A673 (cell line): ENCODE results near the gene BTF3. TPM values are rescaled to one million over a fixed set of nuclear protein-coding genes. Genes with fewer than 3 reads are reported as not detected.
"Not testable (repeated sequence)": the region's sequence is repeated elsewhere in the genome, so short reads cannot be mapped to it uniquely, and the experiment has no call there.

Experiments used
- BruUV-seq: library from RNA; stranded (reverse); fragments of 400-500 nt; replicated peaks from 2 replicates; lab custom pipeline; 2021; lab: Mats Ljungman, UMichigan
- CTCF ChIA-PET: fragments of 300-600 bp; sonication (Branson Sonifier 250); formaldehyde crosslinking; loops from one replicate; lab custom pipeline; 2022; ENCODE audit warnings: antibody characterized with exemption; lab: Charles Lee
- POLR2A ChIA-PET: fragments of 300-600 bp; sonication (Branson Sonifier 250); formaldehyde crosslinking; loops from one replicate; lab custom pipeline; 2022; ENCODE audit warnings: antibody characterized with exemption; ENCODE audit not compliant: low non-redundant PET; lab: Charles Lee
- DNase-seq: peaks from one replicate; pipeline ENCODE4 v3.0.0-alpha.2; 2015; ENCODE audit warnings: low spot score
- H3K27ac ChIP-seq: fragments of 200-600 bp; sonication (generic); 2 replicates; pipeline ENCODE4 v1.5.1; 2016; ENCODE audit warnings: mixed run types, low read depth, mild to moderate bottlenecking, mixed read lengths, antibody characterized with exemption, low read length; ENCODE audit not compliant: poor library complexity, severe bottlenecking
- H3K27me3 ChIP-seq: fragments of 200-600 bp; sonication (generic); replicated peaks from 2 replicates; pipeline ENCODE4 v1.6.1; 2017; ENCODE audit warnings: mixed run types, low read depth, mild to moderate bottlenecking, mixed read lengths, antibody characterized with exemption, low read length; ENCODE audit not compliant: insufficient read depth, poor library complexity
- H3K36me3 ChIP-seq: fragments of 200-600 bp; sonication (generic); 2 replicates; pipeline ENCODE4 v1.6.1; 2016; ENCODE audit warnings: mixed run types, mild to moderate bottlenecking, mixed read lengths, antibody characterized with exemption, low read length; ENCODE audit not compliant: insufficient read depth, poor library complexity, severe bottlenecking
- H3K4me1 ChIP-seq: fragments of 200-600 bp; sonication (generic); 2 replicates; pipeline ENCODE4 v1.6.1; 2017; ENCODE audit warnings: mixed run types, mild to moderate bottlenecking, mixed read lengths, antibody characterized with exemption, low read length; ENCODE audit not compliant: insufficient read depth, poor library complexity, severe bottlenecking
- H3K4me3 ChIP-seq: fragments of 200-600 bp; sonication (generic); 2 replicates; pipeline ENCODE4 v1.5.1; 2016; ENCODE audit warnings: low read depth, mixed run types, mild to moderate bottlenecking, mixed read lengths, low read length; ENCODE audit not compliant: poor library complexity, severe bottlenecking
- H3K9me3 ChIP-seq: fragments of 200-600 bp; sonication (generic); 2 replicates; pipeline ENCODE4 v1.6.1; 2016; ENCODE audit warnings: mixed run types, low read depth, mild to moderate bottlenecking, mixed read lengths, antibody characterized with exemption, low read length; ENCODE audit not compliant: poor library complexity, severe bottlenecking
- CTCF ChIP-seq: fragments of 300-800, 200-600 bp; sonication (generic); conservative IDR thresholded peaks from 2 replicates; pipeline ENCODE4 v1.5.1; 2017; ENCODE audit warnings: low read depth, mild to moderate bottlenecking, antibody characterized with exemption, low read length, moderate library complexity, mixed read lengths
- EZH2 ChIP-seq: fragments of 200-600 bp; sonication (generic); IDR thresholded peaks from 2 replicates; pipeline ENCODE4 v1.6.1; 2017; ENCODE audit warnings: borderline replicate concordance, low read depth, mild to moderate bottlenecking, mixed read lengths, antibody characterized with exemption, low read length; ENCODE audit not compliant: poor library complexity, severe bottlenecking
- intact Hi-C: fragments of 100-400 bp; cut with micrococcal nuclease; formaldehyde crosslinking; loops from one replicate; pipeline ENCODE4 v1.10.0; 2022; ENCODE audit not compliant: unreplicated experiment
- total RNA-seq: library from RNA; stranded (reverse); gene quantifications from 2 replicates; pipeline ENCODE4 v1.2.3, GENCODE V29; 2021

The BTF3 gene
- total RNA-seq, 1 experiment from 2014 or later, result 729 TPM

GRCh38 chr5:73452215-73452614, 46.0 kb upstream of the BTF3 start:
- peaks cover 11% of the 10 kb centered on the region for H3K4me1 ChIP-seq
- no peaks in the 10 kb centered on the region for H3K9me3 ChIP-seq
- no peaks in the 10 kb centered on the region for H3K36me3 ChIP-seq
- no TSS peak for BruUV-seq
- H3K27ac ChIP-seq, result no peak overlapping the region
- H3K27me3 ChIP-seq, result peaks cover 51% of the 10 kb centered on the region
- no peak for TF ChIP-seq EZH2
- TF ChIP-seq CTCF, result no peak
- no peak for DNase-seq
- no peak overlapping the region for H3K4me3 ChIP-seq
- ChIA-PET CTCF (no interaction called here), POLR2A (no interaction called here)
- intact Hi-C loops, result loop anchor here (2.0 to 5.0 kb wide), 3 partner anchors 235 to 530 kb away; no protein-coding TSS in a partner anchor

DNA sequence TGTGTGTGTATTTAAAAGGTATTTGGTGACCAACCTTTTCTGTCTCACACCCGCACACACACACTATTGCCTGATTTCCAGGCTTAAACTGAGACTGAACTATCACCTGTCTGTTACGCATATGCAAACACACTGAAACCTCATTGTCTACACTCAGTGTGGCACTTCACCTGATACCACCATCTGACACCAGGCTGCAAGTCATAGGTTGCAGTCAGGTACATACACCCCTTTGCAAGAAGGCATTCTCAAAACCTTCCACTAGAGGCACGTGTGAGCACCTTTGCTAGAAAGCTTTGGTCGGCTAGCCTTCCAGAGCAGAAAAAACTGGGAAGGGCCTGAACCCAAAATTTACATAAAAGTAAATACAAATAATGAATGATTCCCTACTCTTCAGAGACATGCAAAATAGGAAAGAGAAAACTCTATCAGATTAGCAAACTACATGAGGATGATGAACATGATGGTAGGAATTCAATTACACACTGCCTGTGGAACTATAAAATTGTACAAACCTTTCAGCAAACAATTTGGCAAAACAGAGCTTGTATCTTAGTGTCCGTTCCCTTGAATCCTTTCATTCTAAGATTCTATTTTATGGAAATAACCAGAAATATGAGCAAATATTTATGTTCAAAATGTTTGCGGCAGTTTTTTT, 43.7 kb upstream of the BTF3 start:
- Histone ChIP-seq H3K27me3 (peaks cover 44% of the 10 kb centered on the region), H3K4me1 (peaks cover 2% of the 10 kb centered on the region), H3K36me3 (no peaks in the 10 kb centered on the region), H3K9me3 (no peaks in the 10 kb centered on the region), H3K27ac (no peak overlapping the region), H3K4me3 (no peak overlapping the region)
- no TSS peak for BruUV-seq
- ChIA-PET POLR2A (no interaction called here), CTCF (no interaction called here)
- DNase-seq, result peak; percentile 62
- TF ChIP-seq CTCF (peak; percentile 74), EZH2 (no peak)
- intact Hi-C loops, result loop anchor here (5.0 kb wide), 2 partner anchors 237 to 532 kb away; no protein-coding TSS in a partner anchor

GRCh38 chr5:73456462-73456861, 41.8 kb upstream of the BTF3 start:
- H3K4me1 ChIP-seq, POLR2A ChIA-PET, BruUV-seq, intact Hi-C loops, H3K9me3 ChIP-seq, H3K4me3 ChIP-seq, DNase-seq, H3K36me3 ChIP-seq, H3K27ac ChIP-seq, CTCF ChIA-PET: not testable (repeated sequence)
- peaks cover 27% of the 10 kb centered on the region for H3K27me3 ChIP-seq

DNA sequence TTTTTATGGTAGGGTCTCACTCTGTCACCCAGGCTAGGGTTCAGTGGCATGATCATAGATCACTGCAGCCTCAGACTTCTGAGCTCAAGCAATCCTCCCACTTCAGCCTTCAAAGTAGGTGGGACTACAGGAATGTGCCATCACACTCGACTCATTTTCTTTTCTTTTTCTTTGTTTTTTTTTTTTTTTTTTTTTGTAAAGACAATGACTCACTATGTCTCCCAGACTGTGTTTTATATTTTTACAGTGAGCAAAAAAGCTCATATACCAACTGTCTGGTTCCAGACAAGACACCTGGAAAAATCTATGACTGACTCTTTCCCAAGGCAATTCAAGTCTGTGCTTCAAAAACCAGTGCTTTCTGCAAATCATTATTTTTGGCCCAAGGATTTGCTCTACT, 38.9 kb upstream of the BTF3 start:
- no peak for DNase-seq
- peaks cover 3% of the 10 kb centered on the region for H3K27me3 ChIP-seq
- no TSS peak for BruUV-seq
- no peak overlapping the region for H3K4me3 ChIP-seq
- H3K36me3 ChIP-seq, result no peaks in the 10 kb centered on the region
- ChIA-PET CTCF (no interaction called here), POLR2A (no interaction called here)
- no peaks in the 10 kb centered on the region for H3K9me3 ChIP-seq
- intact Hi-C loops, result no loop called here
- TF ChIP-seq EZH2 (no peak), CTCF (no peak)
- no peaks in the 10 kb centered on the region for H3K4me1 ChIP-seq
- H3K27ac ChIP-seq, result no peak overlapping the region
